Measurements from ENCODE around the gene GLIS1. TPM values are rescaled to one million over a fixed set of nuclear protein-coding genes. Genes with fewer than 3 reads are reported as not detected.

GLIS1 gene
- total RNA-seq, 1 donor from 2014 or later = 0.20 TPM

GRCh38 chr1:53459321-53460175 lies 279.4 kb downstream of the GLIS1 start, which contains the start of gene DMRTB1:
Gene DMRTB1 (plus strand): TSS chr1:53459399. CDS start chr1:53459454, 55 bp downstream.
- peak; percentile 26 for ATAC-seq

GRCh38 chr1:53458634-53459033 lies 280.3 kb downstream of the GLIS1 start:
- ATAC-seq = no peak

Other genes starting within 250 kb of the GLIS1 start
- gene NDC1, start 99.1 kb upstream of the GLIS1 start, total RNA-seq = 15.9 TPM
- 20.1 TPM for gene YIPF1, start 150.6 kb upstream of the GLIS1 start, total RNA-seq
- gene DIO1, start 155.0 kb upstream of the GLIS1 start, total RNA-seq = not detected
- gene IFT25, start 206.5 kb upstream of the GLIS1 start, total RNA-seq = 15.6 TPM
- 20.0 TPM for gene LRRC42, start 207.2 kb upstream of the GLIS1 start, total RNA-seq

All from esophagus mucosa (tissue), 1 donor.